Stimulated activated CD4-positive, alpha-beta T cell treated with anti-CD3 and anti-CD28 coated beads, Interleukin-4, amount 100 ng/mL, for 48 hours (primary cell): Measurements from ENCODE around the gene CARTPT.

Source experiments
- DNase-seq, 2 donors: peaks; one replicate each; pipeline ENCODE4 v3.0.0-alpha.2; 2020; ENCODE audit warnings: low read depth in 2 of 2

CARTPT gene

GRCh38 chr5:71737931-71738539 lies 19.0 kb downstream of the CARTPT start:
- no peak for DNase-seq

GRCh38 chr5:71738662-71739361 lies 19.7 kb downstream of the CARTPT start:
- no peak for DNase-seq

- DNase-seq = no peak
These were observed 21.1 kb downstream of the CARTPT start for GRCh38 chr5:71740015-71740753.

GRCh38 chr5:71743155-71743554 lies 24.1 kb downstream of the CARTPT start:
- DNase-seq = no peak

- DNase-seq = no peak
These were observed 25.1 kb downstream of the CARTPT start for GRCh38 chr5:71744009-71744790.

- no peak for DNase-seq
These were observed 28.1 kb downstream of the CARTPT start for GRCh38 chr5:71747182-71747581.

GRCh38 chr5:71748360-71748759 lies 29.3 kb downstream of the CARTPT start:
- DNase-seq = no peak

- DNase-seq = no peak
These were observed 32.3 kb downstream of the CARTPT start for GRCh38 chr5:71751422-71751821.

GRCh38 chr5:71752441-71753190 lies 33.5 kb downstream of the CARTPT start:
- DNase-seq = no peak

- peak; percentile 15 to 28 for DNase-seq
These were observed 38.8 kb downstream of the CARTPT start for GRCh38 chr5:71757590-71758543.

- DNase-seq = no peak
These were observed 43.8 kb downstream of the CARTPT start for GRCh38 chr5:71762826-71763225.

- no peak for DNase-seq
These were observed 48.6 kb downstream of the CARTPT start for GRCh38 chr5:71767661-71768060.

GRCh38 chr5:71769287-71769686 lies 50.2 kb downstream of the CARTPT start:
- DNase-seq = no peak

- no peak for DNase-seq
These were observed 51.3 kb downstream of the CARTPT start for GRCh38 chr5:71770381-71770780.
